Lower lobe of right lung (tissue), 2 donors: ENCODE results near the gene PPA1. TPM values are rescaled to one million over a fixed set of nuclear protein-coding genes. Genes with fewer than 3 reads are reported as not detected.
A peak's percentile ranks its signal among the peaks of the same experiment; 100 is the strongest.

Source experiments
- ATAC-seq, 2 donors: fragments of 200-7000 bp; cut with Tn5 transposase; one replicate each; pipeline ENCODE4 v1.9.1; 2020 to 2022; ENCODE audit warnings: mild to moderate bottlenecking in 2 of 2, moderate library complexity in 2 of 2
- DNase-seq: peaks from one replicate; pipeline ENCODE4 v3.0.0-alpha.2; 2020
- H3K27ac ChIP-seq: fragments of 200-600 bp; one replicate; pipeline ENCODE4 v1.8.0; 2022
- H3K27me3 ChIP-seq: fragments of 200-600 bp; one replicate; pipeline ENCODE4 v1.8.0; 2022; ENCODE audit warnings: low read depth
- H3K36me3 ChIP-seq: fragments of 200-600 bp; one replicate; pipeline ENCODE4 v1.8.0; 2022; ENCODE audit warnings: mild to moderate bottlenecking
- H3K4me1 ChIP-seq: fragments of 200-600 bp; one replicate; pipeline ENCODE4 v1.8.0; 2022
- H3K4me3 ChIP-seq: fragments of 200-600 bp; one replicate; pipeline ENCODE4 v1.8.0; 2022; ENCODE audit warnings: mild to moderate bottlenecking
- H3K9me3 ChIP-seq: fragments of 200-600 bp; one replicate; pipeline ENCODE4 v1.8.0; 2022
- intact Hi-C: fragments of 100-400 bp; cut with DNase I; formaldehyde crosslinking; loops from one replicate; pipeline ENCODE4 v1.11.0; 2022
- total RNA-seq: library from RNA; stranded (reverse); fragmentation: NEBNext Ultra II Directional; extraction: Animal tissue kit (Norgen Biotek cat#: 25700); gene quantifications from one replicate; pipeline ENCODE4 v1.2.1, GENCODE V29; 2021
- TF ChIP-seq, protein P1 (sequence below): fragments of 200-600 bp; IDR thresholded peaks from one replicate; pipeline ENCODE4 v1.8.0; 2022; ENCODE audit warnings: antibody characterized with exemption, mild to moderate bottlenecking
- donor health status: DM: no; HTN: yes; CAD: no; lungs with severe emphysema.

Gene PPA1
- total RNA-seq, 1 donor from 2014 or later: 163 TPM

DNA sequence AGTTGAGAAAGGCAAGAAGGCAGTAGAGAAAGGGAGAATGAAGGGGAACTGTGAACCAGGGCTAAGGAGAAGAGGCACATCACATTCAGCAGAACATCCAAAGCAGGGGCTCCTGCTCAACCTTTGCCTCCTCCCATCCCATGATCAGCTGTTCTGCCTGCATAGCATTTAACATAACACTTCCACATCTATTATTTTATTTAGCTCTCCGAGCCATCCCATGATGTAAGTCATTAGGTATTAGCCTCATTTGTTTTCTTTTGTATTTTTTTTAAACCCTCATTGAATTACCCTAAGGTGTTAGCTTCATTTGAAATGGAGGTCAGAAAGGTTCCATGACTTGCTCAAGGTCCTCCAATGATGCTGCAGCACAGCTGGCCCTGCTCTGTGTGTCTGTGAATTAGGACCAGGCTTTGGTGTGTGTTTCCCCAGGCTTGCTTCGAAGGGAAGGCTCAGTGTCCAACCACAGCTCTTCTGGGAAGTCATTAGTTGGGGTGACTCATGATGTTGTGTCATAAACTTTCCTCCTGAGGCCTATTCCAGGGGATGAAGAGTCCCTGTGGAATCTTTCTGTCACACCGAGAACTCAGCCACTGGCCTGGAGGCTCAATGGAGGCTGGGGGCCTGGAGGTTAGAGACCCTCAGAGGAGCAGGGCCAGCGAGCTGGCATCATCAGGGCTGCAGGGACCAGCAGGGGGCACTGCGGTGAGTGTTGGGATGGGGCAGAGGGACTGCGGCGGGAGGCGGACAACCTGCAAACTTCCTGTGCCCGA is 34.1 kb upstream of the PPA1 start:
- no peak overlapping the region for H3K4me3 ChIP-seq
- peak; percentile 39 to 55 for ATAC-seq
- intact Hi-C loops: no loop called here
- TF ChIP-seq, protein P1, sequence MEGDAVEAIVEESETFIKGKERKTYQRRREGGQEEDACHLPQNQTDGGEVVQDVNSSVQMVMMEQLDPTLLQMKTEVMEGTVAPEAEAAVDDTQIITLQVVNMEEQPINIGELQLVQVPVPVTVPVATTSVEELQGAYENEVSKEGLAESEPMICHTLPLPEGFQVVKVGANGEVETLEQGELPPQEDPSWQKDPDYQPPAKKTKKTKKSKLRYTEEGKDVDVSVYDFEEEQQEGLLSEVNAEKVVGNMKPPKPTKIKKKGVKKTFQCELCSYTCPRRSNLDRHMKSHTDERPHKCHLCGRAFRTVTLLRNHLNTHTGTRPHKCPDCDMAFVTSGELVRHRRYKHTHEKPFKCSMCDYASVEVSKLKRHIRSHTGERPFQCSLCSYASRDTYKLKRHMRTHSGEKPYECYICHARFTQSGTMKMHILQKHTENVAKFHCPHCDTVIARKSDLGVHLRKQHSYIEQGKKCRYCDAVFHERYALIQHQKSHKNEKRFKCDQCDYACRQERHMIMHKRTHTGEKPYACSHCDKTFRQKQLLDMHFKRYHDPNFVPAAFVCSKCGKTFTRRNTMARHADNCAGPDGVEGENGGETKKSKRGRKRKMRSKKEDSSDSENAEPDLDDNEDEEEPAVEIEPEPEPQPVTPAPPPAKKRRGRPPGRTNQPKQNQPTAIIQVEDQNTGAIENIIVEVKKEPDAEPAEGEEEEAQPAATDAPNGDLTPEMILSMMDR: peak; percentile 34
- H3K27me3 ChIP-seq: no peaks in the 10 kb centered on the region
- no peak overlapping the region for H3K27ac ChIP-seq
- H3K36me3 ChIP-seq: no peaks in the 10 kb centered on the region
- peaks cover 3% of the 10 kb centered on the region for H3K4me1 ChIP-seq
- DNase-seq: no peak
- no peaks in the 10 kb centered on the region for H3K9me3 ChIP-seq

DNA sequence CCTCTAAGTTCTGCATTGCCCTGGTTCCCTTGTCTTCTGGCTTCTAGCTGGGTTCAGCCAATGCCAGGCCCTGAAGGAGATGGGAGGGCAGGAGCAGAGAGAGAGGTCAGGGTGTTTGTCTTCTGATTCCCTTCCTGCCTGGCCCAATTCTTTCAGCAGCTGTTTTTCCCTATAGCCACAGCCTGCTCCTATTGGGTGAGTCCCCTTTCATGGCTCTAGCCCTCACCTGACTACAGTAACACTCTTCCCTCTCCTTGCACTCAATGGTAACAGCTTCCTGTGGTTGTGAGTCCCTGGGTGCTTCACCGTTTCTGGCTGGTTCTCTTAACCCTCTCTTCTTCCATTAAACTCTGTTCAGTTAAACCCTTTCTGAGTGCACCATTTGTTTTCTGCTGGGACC is 33.5 kb upstream of the PPA1 start:
- no peak for DNase-seq
- intact Hi-C loops: no loop called here

DNA sequence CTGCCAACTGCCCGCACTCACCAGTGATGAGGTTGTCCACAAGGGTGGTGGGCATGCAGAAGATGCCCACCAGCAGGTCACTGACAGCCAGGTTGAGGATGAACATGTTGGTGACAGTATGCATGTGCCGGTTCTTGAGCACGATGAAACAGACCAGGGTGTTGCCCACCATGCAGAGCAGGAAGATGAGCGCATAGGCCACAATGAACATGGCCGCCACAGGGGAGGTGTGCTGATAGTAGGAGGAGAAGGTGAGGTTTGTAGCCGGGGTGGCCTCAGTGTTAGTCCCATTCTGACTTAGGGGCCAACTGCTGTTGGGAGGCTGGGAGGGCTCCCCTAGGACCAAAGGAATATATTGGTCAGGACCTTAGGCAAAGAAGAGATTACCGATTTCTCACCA is 32.8 kb upstream of the PPA1 start:
- no peaks in the 10 kb centered on the region for H3K9me3 ChIP-seq
- H3K4me1 ChIP-seq: no peaks in the 10 kb centered on the region
- no peaks in the 10 kb centered on the region for H3K36me3 ChIP-seq
- no peaks in the 10 kb centered on the region for H3K27me3 ChIP-seq
- H3K4me3 ChIP-seq: no peak overlapping the region
- DNase-seq (no peak), ATAC-seq (no peak)
- H3K27ac ChIP-seq: no peak overlapping the region
- TF ChIP-seq, protein P1: no peak
- intact Hi-C loops: no loop called here

More for the DNA sequence above, 33.5 kb upstream of the PPA1 start:
- Histone ChIP-seq H3K9me3 (no peaks in the 10 kb centered on the region), H3K4me3 (no peak overlapping the region), H3K36me3 (no peaks in the 10 kb centered on the region), H3K27ac (no peak overlapping the region), H3K4me1 (no peaks in the 10 kb centered on the region), H3K27me3 (no peaks in the 10 kb centered on the region)
- ATAC-seq: no peak
- TF ChIP-seq, protein P1: no peak

DNA sequence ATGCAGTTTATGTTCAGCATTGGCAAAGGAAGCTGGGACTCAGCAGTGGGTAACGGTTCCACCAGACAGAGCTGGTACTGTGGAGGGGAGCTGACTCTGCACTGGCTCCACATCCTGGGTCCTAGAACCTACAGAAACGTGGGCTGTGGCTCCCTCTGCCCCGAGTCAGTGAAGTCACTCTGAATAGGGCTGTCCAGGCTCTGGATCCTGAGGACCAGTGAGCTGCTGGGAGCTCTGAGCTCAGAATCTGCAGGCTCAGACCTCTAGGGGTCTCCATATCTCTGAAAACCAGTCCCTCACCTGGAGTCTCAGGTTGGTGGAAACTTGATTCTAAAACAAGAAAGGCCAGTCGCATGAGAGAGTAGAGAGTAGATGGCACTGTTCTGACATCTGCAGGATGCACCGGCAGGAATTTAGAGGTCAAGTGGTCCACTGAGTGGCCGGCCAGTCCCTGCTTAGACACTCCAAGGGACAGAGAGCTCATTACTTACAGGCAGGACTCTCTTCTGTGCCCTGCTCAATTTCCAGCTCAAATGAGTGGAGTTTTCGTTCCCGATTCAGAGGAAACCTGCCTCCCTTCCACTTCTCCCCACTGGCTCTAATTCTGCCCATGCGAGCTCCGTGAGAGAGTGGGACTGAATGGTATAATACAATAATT is 31.9 kb upstream of the PPA1 start:
- H3K9me3 ChIP-seq: no peaks in the 10 kb centered on the region
- peak; percentile 81 to 88 for ATAC-seq

DNA sequence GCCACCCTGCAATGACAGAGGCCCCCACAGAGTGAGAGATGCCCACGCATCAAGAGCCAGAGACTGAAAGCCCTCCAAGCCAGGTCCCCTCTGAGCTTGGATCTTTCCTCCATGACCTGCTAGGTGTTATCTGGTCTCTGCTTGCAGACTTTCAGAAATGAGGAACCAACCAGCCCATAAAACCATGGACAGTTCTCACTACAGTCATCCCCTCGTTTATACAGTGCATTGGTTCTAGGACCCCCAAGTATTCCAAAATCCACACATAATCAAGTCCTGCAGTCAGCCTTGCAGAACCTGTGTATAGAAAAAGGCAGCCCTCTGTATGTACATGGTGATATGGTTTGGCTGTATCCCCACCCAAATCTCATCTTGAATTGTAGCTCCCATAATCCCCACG is 27.5 kb upstream of the PPA1 start:
- no peaks in the 10 kb centered on the region for H3K9me3 ChIP-seq
- no peak overlapping the region for H3K4me3 ChIP-seq
- ATAC-seq (no peak), DNase-seq (no peak)
- H3K36me3 ChIP-seq: no peaks in the 10 kb centered on the region
- peaks cover 6% of the 10 kb centered on the region for H3K27me3 ChIP-seq
- intact Hi-C loops: no loop called here
- H3K27ac ChIP-seq: no peak overlapping the region
- peaks cover 1% of the 10 kb centered on the region for H3K4me1 ChIP-seq
- TF ChIP-seq, protein P1: no peak

More for the DNA sequence above, 31.9 kb upstream of the PPA1 start:
- H3K4me3 ChIP-seq: no peak overlapping the region
- H3K4me1 ChIP-seq: no peaks in the 10 kb centered on the region
- DNase-seq: no peak
- H3K36me3 ChIP-seq: no peaks in the 10 kb centered on the region
- intact Hi-C loops: no loop called here
- TF ChIP-seq, protein P1: peak; percentile 37
- H3K27me3 ChIP-seq: no peaks in the 10 kb centered on the region
- no peak overlapping the region for H3K27ac ChIP-seq
